ENCODE measurements around the gene ZG16. TPM values are rescaled to one million over a fixed set of nuclear protein-coding genes. Genes with fewer than 3 reads are reported as not detected.

Gene ZG16
- total and polyA plus RNA-seq, 2 experiments from 2014 or later = not detected

- Histone ChIP-seq H3K36me3 (peaks cover 12% of the 10 kb centered on the region), H3K27ac (peak within 1 kb of the TSS; percentile 84), H3K4me3 (peak within 1 kb of the TSS; percentile 92), H3K4me1 (ENCODE audit: low read depth) (peaks cover 12% of the 10 kb centered on the region), H3K27me3 (no peaks in the 10 kb centered on the region), H3K9me3 (ENCODE audit: low read depth) (no peaks in the 10 kb centered on the region)
- TF ChIP-seq, protein P1, sequence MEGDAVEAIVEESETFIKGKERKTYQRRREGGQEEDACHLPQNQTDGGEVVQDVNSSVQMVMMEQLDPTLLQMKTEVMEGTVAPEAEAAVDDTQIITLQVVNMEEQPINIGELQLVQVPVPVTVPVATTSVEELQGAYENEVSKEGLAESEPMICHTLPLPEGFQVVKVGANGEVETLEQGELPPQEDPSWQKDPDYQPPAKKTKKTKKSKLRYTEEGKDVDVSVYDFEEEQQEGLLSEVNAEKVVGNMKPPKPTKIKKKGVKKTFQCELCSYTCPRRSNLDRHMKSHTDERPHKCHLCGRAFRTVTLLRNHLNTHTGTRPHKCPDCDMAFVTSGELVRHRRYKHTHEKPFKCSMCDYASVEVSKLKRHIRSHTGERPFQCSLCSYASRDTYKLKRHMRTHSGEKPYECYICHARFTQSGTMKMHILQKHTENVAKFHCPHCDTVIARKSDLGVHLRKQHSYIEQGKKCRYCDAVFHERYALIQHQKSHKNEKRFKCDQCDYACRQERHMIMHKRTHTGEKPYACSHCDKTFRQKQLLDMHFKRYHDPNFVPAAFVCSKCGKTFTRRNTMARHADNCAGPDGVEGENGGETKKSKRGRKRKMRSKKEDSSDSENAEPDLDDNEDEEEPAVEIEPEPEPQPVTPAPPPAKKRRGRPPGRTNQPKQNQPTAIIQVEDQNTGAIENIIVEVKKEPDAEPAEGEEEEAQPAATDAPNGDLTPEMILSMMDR (IDR thresholded peaks at IDR 0.05; ENCODE audit: low read depth, low read length) = peak; percentile 90
- DNase-seq (ENCODE audit: low read depth in 1 of 2, low spot score in 1 of 2) = peak; percentile 99 to 100
These were observed 38.0 kb downstream of the ZG16 start, which contains the start of gene PAGR1 for GRCh38 chr16:29815793-29816693. TSS of gene PAGR1 (plus strand) at chr16:29816152. CDS start at chr16:29816526, 374 bp downstream.

GRCh38 chr16:29816694-29817441, 38.8 kb downstream of the ZG16 start:
- peaks cover 12% of the 10 kb centered on the region for H3K36me3 ChIP-seq
- peaks cover 12% of the 10 kb centered on the region for H3K4me1 ChIP-seq (ENCODE audit: low read depth)
- peak; percentile 73 to 78 for DNase-seq (ENCODE audit: low read depth in 1 of 2, low spot score in 1 of 2)
- peak overlapping the region; percentile 92 for H3K4me3 ChIP-seq
- H3K27me3 ChIP-seq = no peaks in the 10 kb centered on the region
- no peaks in the 10 kb centered on the region for H3K9me3 ChIP-seq (ENCODE audit: low read depth)
- TF ChIP-seq, protein P1 (IDR thresholded peaks at IDR 0.05; ENCODE audit: low read depth, low read length) = no peak
- peak overlapping the region; percentile 84 for H3K27ac ChIP-seq

DNA sequence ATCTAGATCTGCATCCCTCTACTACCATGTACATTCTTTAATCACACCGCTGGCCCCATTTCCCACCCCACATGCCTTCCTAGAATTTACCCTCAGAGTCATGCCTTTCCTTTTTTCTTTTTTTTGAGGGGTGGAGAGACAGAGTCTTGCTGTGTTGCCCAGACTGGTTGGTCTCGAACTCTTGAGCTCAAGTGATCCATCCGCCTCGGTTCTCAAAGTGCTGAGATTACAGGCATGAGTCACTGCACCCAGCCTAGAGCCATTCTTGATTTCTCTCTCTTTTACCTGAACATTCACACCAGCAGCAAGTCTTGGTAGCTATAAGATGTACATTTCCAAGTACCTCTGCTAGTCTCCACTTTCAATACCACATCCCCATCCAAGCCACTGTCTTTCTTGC, 40.0 kb downstream of the ZG16 start:
- Histone ChIP-seq H3K9me3 (ENCODE audit: low read depth) (no peaks in the 10 kb centered on the region), H3K27me3 (no peaks in the 10 kb centered on the region), H3K4me1 (ENCODE audit: low read depth) (peaks cover 12% of the 10 kb centered on the region), H3K36me3 (peaks cover 12% of the 10 kb centered on the region), H3K4me3 (no peak overlapping the region), H3K27ac (no peak overlapping the region)
- TF ChIP-seq, protein P1 (IDR thresholded peaks at IDR 0.05; ENCODE audit: low read depth, low read length) = no peak
- DNase-seq (ENCODE audit: low read depth in 1 of 2, low spot score in 1 of 2) = no peak

- Histone ChIP-seq H3K36me3 (peaks cover 12% of the 10 kb centered on the region), H3K27ac (no peak overlapping the region), H3K27me3 (no peaks in the 10 kb centered on the region), H3K9me3 (ENCODE audit: low read depth) (no peaks in the 10 kb centered on the region), H3K4me3 (no peak overlapping the region), H3K4me1 (ENCODE audit: low read depth) (peaks cover 12% of the 10 kb centered on the region)
- DNase-seq (ENCODE audit: low read depth in 1 of 2, low spot score in 1 of 2) = no peak
- TF ChIP-seq, protein P1 (IDR thresholded peaks at IDR 0.05; ENCODE audit: low read depth, low read length) = no peak
These were observed 41.5 kb downstream of the ZG16 start for GRCh38 chr16:29819506-29819905.

- peak in 1 of 2 donors; percentile 74 for DNase-seq (ENCODE audit: low read depth in 1 of 2, low spot score in 1 of 2)
- TF ChIP-seq, protein P1 (IDR thresholded peaks at IDR 0.05; ENCODE audit: low read depth, low read length) = no peak
- Histone ChIP-seq H3K36me3 (peaks cover 12% of the 10 kb centered on the region), H3K27ac (no peak within 1 kb of the TSS), H3K27me3 (no peaks in the 10 kb centered on the region), H3K4me1 (ENCODE audit: low read depth) (peaks cover 7% of the 10 kb centered on the region), H3K4me3 (peak within 1 kb of the TSS; percentile 1), H3K9me3 (ENCODE audit: low read depth) (no peaks in the 10 kb centered on the region)
These were observed 42.2 kb downstream of the ZG16 start, which contains the start of gene MVP for GRCh38 chr16:29820271-29820701. TSS of gene MVP (plus strand) at chr16:29820462. CDS start at chr16:29830550, 10,088 bp downstream.
